CD14-positive monocyte (primary cell): Measurements from ENCODE around the gene TRAF3. TPM values are rescaled to one million over a fixed set of nuclear protein-coding genes. Genes with fewer than 3 reads are reported as not detected.
A peak's percentile ranks its signal among the peaks of the same experiment; 100 is the strongest.

Experiments used
- DNase-seq, 3 donors: peaks; one replicate each; pipeline ENCODE4 v3.0.0-alpha.2; 2011 to 2022
- H2AFZ ChIP-seq: 2 replicates; pipeline ENCODE4 v1.6.0; 2012; ENCODE audit warnings: mild to moderate bottlenecking, low read depth, low read length, inconsistent platforms; ENCODE audit not compliant: insufficient read depth, poor library complexity, severe bottlenecking
- H3K27ac ChIP-seq, 2 donors: 1 replicate in 1 of 2; 2 replicates in 1 of 2; pipeline ENCODE4 v1.5.1; 2012 to 2013; ENCODE audit warnings: low read length in 2 of 2, control low read depth in 1 of 2, inconsistent platforms in 1 of 2, low read depth in 1 of 2, mild to moderate bottlenecking in 1 of 2
- H3K27me3 ChIP-seq, 2 donors: one replicate each; pipeline versions ENCODE4 v1.6.0 to v1.6.1; 2011 to 2013; ENCODE audit warnings: low read length in 2 of 2; ENCODE audit not compliant: control insufficient read depth in 2 of 2, insufficient read depth in 2 of 2
- H3K36me3 ChIP-seq, 2 donors: replicated peaks in 1 of 2; 1 replicate in 1 of 2; 2 replicates in 1 of 2; pipeline versions ENCODE4 v1.5.1 to v1.6.1; 2012 to 2013; ENCODE audit warnings: low read length in 2 of 2, control low read depth in 1 of 2, inconsistent platforms in 1 of 2, mild to moderate bottlenecking in 1 of 2; ENCODE audit not compliant: insufficient read depth in 2 of 2, control insufficient read depth in 1 of 2
- H3K4me1 ChIP-seq, 2 donors: 1 replicate in 1 of 2; 2 replicates in 1 of 2; pipeline versions ENCODE4 v1.5.1 to v1.6.1; 2012 to 2013; ENCODE audit warnings: low read length in 2 of 2, control low read depth in 1 of 2, inconsistent platforms in 1 of 2, mild to moderate bottlenecking in 1 of 2, moderate library complexity in 1 of 2; ENCODE audit not compliant: insufficient read depth in 2 of 2, control insufficient read depth in 1 of 2
- H3K4me2 ChIP-seq: replicated peaks from 2 replicates; pipeline ENCODE3; 2012; ENCODE audit warnings: low read length, moderate library complexity, mild to moderate bottlenecking; ENCODE audit not compliant: poor library complexity, severe bottlenecking; ENCODE audit errors: extremely low read depth
- H3K4me3 ChIP-seq, 3 experiments: fragments of 200-600 bp in 1 of 3; sonication (generic) in 1 of 3; replicated peaks in 1 of 3; 1 replicate in 2 of 3; 2 replicates in 1 of 3; pipeline ENCODE4 v1.5.1; 2011 to 2013; ENCODE audit warnings: low read length in 3 of 3, mild to moderate bottlenecking in 3 of 3, control low read depth in 2 of 3, low read depth in 2 of 3, inconsistent platforms in 1 of 3, moderate library complexity in 1 of 3
- H3K79me2 ChIP-seq: 2 replicates; pipeline ENCODE4 v1.6.0; 2012; ENCODE audit warnings: mild to moderate bottlenecking, control low read depth, inconsistent platforms, low read length, moderate library complexity; ENCODE audit not compliant: insufficient read depth
- H3K9ac ChIP-seq: 2 replicates; pipeline ENCODE4 v1.6.0; 2017; ENCODE audit warnings: low read length, mild to moderate bottlenecking; ENCODE audit not compliant: insufficient read depth, poor library complexity, severe bottlenecking
- H3K9me3 ChIP-seq, 2 donors: replicated peaks in 1 of 2; 1 replicate in 1 of 2; 2 replicates in 1 of 2; pipeline versions ENCODE4 v1.5.1 to v1.6.1; 2012 to 2013; ENCODE audit warnings: low read length in 2 of 2, control low read depth in 1 of 2; ENCODE audit not compliant: control insufficient read depth in 1 of 2, insufficient read depth in 1 of 2
- H4K20me1 ChIP-seq: 2 replicates; pipeline ENCODE4 v1.6.0; 2012; ENCODE audit warnings: mild to moderate bottlenecking, low read length, control low read depth, moderate library complexity; ENCODE audit not compliant: insufficient read depth
- H3K27ac Mint-ChIP-seq, 7 donors: one replicate each; pipeline ENCODE4 v1.8.0; 2020; ENCODE audit warnings: mild to moderate bottlenecking in 7 of 7, mixed read lengths in 7 of 7, moderate library complexity in 6 of 7, inconsistent platforms in 2 of 7
- H3K27me3 Mint-ChIP-seq, 3 donors: one replicate each; pipeline ENCODE4 v1.8.0; 2021 to 2022; ENCODE audit warnings: low read depth in 3 of 3, mild to moderate bottlenecking in 3 of 3, mixed read lengths in 3 of 3, moderate library complexity in 3 of 3, inconsistent platforms in 1 of 3
- H3K36me3 Mint-ChIP-seq, 2 donors: one replicate each; pipeline ENCODE4 v1.8.0; 2020; ENCODE audit warnings: mixed read lengths in 2 of 2, inconsistent platforms in 1 of 2, mild to moderate bottlenecking in 1 of 2
- H3K4me1 Mint-ChIP-seq: one replicate; pipeline ENCODE4 v1.8.0; 2020; ENCODE audit warnings: mild to moderate bottlenecking, mixed read lengths
- H3K4me3 Mint-ChIP-seq, 2 donors: one replicate each; pipeline ENCODE4 v1.8.0; 2020; ENCODE audit warnings: mild to moderate bottlenecking in 2 of 2, mixed read lengths in 2 of 2, moderate library complexity in 1 of 2
- H3K9me3 Mint-ChIP-seq, 7 donors: one replicate each; pipeline ENCODE4 v1.8.0; 2020 to 2022; ENCODE audit warnings: mixed read lengths in 7 of 7, mild to moderate bottlenecking in 6 of 7, moderate library complexity in 6 of 7, inconsistent platforms in 2 of 7
- WGBS: methylation state at CpG from one replicate; pipeline ENCODE4 v1.1.5; 2013; ENCODE audit warnings: missing lambda C conversion rate; ENCODE audit not compliant: insufficient coverage; 5-methylcytosine and 5-hydroxymethylcytosine counted together
- intact Hi-C, 2 donors: fragments of 100-400 bp; cut with micrococcal nuclease; formaldehyde crosslinking; loops; one replicate each; pipeline versions ENCODE4 v1.15.0 to v1.15.1; 2023
- polyA plus RNA-seq, 3 donors: library from polyadenylated mRNA; depleted of rRNA in 1 of 3; unstranded in 2 of 3; stranded (reverse) in 1 of 3; fragments of 300-500 nt in 2 of 3; fragments of >200 nt in 1 of 3; fragmentation: Illumina TruSeq in 2 of 3; gene quantifications; 1 replicate in 2 of 3; 2 replicates in 1 of 3; pipeline ENCODE4 v1.2.3, GENCODE V29; 2012 to 2021
- TF ChIP-seq, protein P1 (sequence below): fragments of 200-600 bp; IDR thresholded peaks from one replicate; pipeline ENCODE4 v1.8.0; 2022; ENCODE audit warnings: antibody characterized with exemption, mild to moderate bottlenecking

The TRAF3 gene
- polyA plus RNA-seq, 3 donors = 12.0 to 37.6 (median 17.3) TPM

DNA sequence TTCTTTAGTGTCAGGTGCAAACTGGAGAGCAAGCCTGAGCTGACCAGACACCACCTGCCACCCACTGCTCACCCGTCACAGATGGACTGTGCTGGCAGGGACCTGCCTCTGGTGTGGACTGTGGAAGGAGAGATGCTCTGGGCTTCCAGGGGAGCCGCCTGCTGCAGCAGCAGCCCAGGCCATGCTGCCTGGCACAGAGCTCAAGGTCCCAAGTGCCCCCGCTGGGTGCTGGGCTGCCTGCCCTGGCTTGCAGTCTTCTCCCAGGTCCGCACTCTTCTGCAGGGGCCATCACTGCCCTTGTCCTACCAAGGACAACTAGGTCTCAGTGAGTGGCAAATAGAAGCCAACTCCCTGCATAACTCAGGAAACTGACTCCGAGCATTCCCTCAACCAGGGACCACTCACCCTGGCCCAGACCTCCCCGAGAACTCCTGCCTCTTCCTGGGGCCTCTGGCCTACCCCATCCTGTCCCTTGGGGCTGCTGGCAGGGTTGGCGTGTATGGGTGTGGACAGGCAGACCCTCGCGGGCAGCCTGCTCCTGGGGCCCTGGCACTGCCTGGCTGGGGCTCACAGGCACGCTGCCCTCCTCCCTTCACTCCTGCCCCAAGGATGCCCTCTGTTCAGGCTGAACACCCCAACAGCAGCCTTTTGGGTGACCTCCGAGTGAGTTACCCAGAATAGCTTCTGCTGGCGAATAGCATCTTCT lies 154.5 kb downstream of the TRAF3 start:
- no peak for DNase-seq
- H3K79me2 ChIP-seq = no peaks in the 10 kb centered on the region
- no peak overlapping the region for H3K9ac ChIP-seq
- peaks cover 39 to 60% (median 45%) of the 10 kb centered on the region in 3 donors for H3K27me3 Mint-ChIP-seq
- intact Hi-C loops = no loop called here
- H3K36me3 ChIP-seq = no peaks in the 10 kb centered on the region
- H3K4me1 ChIP-seq = peaks cover 19 to 25% of the 10 kb centered on the region in 2 donors
- peaks cover 15 to 51% of the 10 kb centered on the region in 2 donors for H3K27me3 ChIP-seq
- H3K4me3 Mint-ChIP-seq = peak overlapping the region in 1 of 2 donors; percentile 76
- no peak overlapping the region for H3K4me3 ChIP-seq
- no peak overlapping the region for H2AFZ ChIP-seq
- WGBS = 87% methylated on average over 9 of the region's 12 CpGs
- H3K4me1 Mint-ChIP-seq = peaks cover 16% of the 10 kb centered on the region
- H3K4me2 ChIP-seq = no peak overlapping the region
- TF ChIP-seq, protein P1, sequence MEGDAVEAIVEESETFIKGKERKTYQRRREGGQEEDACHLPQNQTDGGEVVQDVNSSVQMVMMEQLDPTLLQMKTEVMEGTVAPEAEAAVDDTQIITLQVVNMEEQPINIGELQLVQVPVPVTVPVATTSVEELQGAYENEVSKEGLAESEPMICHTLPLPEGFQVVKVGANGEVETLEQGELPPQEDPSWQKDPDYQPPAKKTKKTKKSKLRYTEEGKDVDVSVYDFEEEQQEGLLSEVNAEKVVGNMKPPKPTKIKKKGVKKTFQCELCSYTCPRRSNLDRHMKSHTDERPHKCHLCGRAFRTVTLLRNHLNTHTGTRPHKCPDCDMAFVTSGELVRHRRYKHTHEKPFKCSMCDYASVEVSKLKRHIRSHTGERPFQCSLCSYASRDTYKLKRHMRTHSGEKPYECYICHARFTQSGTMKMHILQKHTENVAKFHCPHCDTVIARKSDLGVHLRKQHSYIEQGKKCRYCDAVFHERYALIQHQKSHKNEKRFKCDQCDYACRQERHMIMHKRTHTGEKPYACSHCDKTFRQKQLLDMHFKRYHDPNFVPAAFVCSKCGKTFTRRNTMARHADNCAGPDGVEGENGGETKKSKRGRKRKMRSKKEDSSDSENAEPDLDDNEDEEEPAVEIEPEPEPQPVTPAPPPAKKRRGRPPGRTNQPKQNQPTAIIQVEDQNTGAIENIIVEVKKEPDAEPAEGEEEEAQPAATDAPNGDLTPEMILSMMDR = no peak
- H4K20me1 ChIP-seq = no peaks in the 10 kb centered on the region
- no peak overlapping the region for H3K27ac Mint-ChIP-seq
- H3K9me3 Mint-ChIP-seq = peaks cover 0 to 7% (median 4%) of the 10 kb centered on the region in 7 donors
- peaks cover 0 to 17% of the 10 kb centered on the region in 2 donors for H3K9me3 ChIP-seq
- peaks cover 5 to 8% of the 10 kb centered on the region in 2 donors for H3K36me3 Mint-ChIP-seq
- no peak overlapping the region for H3K27ac ChIP-seq

DNA sequence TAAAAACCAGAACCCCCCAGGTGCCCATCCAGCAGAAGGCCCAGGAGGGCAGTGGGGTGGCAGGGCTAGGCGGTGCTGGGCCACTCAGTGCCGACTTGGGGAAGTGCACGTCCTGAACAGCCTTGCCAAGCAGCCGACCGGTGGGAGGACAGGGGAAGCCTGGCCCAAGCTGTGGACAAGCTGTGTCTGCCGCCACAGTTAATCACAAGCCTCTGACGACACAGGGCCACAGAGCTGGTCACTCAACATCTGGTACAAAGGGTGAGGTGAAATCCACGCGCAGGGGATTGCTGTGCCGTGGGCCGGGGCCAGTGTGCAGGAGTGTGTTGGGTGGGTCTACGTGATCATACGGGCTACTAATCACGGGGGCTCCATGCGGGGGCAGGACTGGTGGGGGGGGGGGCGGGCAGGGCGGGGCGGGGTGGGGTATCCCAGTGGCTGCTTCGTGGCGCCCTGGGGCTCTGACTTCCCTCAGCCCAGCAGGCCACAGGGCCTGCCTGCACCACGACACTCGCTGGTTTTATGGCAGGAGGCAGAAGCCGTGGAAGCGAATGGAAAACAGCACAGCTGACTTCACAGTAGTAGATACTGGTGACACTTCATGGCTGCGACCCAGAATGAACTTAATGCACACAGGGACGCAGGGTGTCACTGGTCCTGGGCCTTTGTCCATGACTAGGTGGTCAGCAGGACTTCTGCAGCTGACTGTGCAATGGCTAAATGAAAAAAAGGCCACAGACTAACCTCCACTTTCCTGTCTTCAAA lies 155.4 kb downstream of the TRAF3 start:
- TF ChIP-seq, protein P1 = no peak
- Histone ChIP-seq H2AFZ (no peak overlapping the region), H3K4me1 (peaks cover 18 to 23% of the 10 kb centered on the region in 2 donors), H3K4me2 (no peak overlapping the region), H3K27ac (no peak overlapping the region), H3K27me3 (peaks cover 12 to 42% of the 10 kb centered on the region in 2 donors), H3K79me2 (no peaks in the 10 kb centered on the region), H3K9ac (no peak overlapping the region), H3K4me3 (no peak overlapping the region), H3K9me3 (peaks cover 0 to 17% of the 10 kb centered on the region in 2 donors), H3K36me3 (no peaks in the 10 kb centered on the region), H4K20me1 (no peaks in the 10 kb centered on the region)
- intact Hi-C loops = no loop called here
- 88% methylated on average over 13 of the region's 26 CpGs for WGBS
- peaks cover 32 to 51% (median 37%) of the 10 kb centered on the region in 3 donors for H3K27me3 Mint-ChIP-seq
- H3K4me1 Mint-ChIP-seq = peaks cover 13% of the 10 kb centered on the region
- no peak overlapping the region for H3K27ac Mint-ChIP-seq
- H3K36me3 Mint-ChIP-seq = peaks cover 5 to 11% of the 10 kb centered on the region in 2 donors
- no peak for DNase-seq
- peak overlapping the region in 1 of 2 donors; percentile 21 for H3K4me3 Mint-ChIP-seq
- H3K9me3 Mint-ChIP-seq = peaks cover 0 to 7% (median 4%) of the 10 kb centered on the region in 7 donors
